Lung microvascular endothelial cell (primary cell): ENCODE data around the gene YWHAG. TPM values are rescaled to one million over a fixed set of nuclear protein-coding genes. Genes with fewer than 3 reads are reported as not detected.
A peak's percentile ranks its signal among the peaks of the same experiment; 100 is the strongest.
"Not testable (repeated sequence)": the region's sequence is repeated elsewhere in the genome, so short reads cannot be mapped to it uniquely, and the experiment has no call there.

Experiments
- DNase-seq, 2 donors: peaks; one replicate each; pipeline versions ENCODE4 v3.0.0 to v3.0.0-alpha.2; 2010; ENCODE audit warnings: low read depth in 2 of 2
- total RNA-seq: library from RNA; depleted of rRNA; stranded (reverse); fragments of >200 nt; gene quantifications from 2 replicates; pipeline ENCODE4 v1.2.1, GENCODE V29; 2014

The YWHAG gene
- total RNA-seq, 1 donor from 2014 or later, result 98.4 TPM

DNA sequence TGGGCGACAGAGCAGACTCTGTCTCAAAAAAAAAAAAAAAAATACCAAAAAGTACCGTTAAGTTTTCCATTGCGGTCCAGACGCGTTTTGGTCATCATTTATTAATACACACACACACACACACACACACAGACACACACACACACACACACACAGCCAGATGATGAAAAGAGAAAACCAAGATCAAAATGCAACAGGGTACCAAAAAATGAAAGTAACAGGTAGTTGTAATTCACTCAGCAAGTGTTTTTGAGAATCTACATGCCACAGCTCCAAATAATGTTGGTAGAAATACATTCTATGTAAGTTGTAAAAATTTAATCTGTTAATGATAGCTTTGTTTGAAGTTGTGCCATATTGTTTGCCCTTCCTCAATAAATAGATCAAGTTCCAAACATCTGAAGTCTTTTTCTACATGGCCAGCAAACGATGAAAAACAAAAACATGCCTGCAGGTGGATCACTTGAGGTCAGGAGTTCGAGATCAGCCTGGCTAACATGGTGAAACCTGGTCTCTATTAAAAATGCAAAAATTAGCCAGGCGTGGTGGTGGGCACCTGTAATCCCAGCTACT is 9.4 kb downstream of the YWHAG start:
- DNase-seq, result no peak

DNA sequence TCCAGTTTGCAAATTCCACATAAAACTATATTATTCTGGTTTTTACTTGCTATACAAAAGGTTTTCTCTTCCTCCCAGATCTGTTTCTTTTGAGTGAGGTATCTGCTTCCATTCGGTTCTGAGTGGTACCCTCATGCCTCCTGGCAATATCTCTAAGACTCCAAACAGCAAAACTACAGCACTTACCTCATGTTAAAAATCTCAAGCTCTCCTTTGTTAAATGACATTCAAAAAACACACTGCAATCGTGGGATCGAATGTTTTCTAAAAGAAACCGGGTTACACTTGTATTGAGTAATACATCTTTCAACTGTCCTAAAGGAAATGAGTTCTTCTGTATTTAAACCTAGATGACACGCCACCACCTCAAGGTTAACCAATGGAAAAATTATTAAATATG is 11.1 kb downstream of the YWHAG start:
- DNase-seq, result no peak

DNA sequence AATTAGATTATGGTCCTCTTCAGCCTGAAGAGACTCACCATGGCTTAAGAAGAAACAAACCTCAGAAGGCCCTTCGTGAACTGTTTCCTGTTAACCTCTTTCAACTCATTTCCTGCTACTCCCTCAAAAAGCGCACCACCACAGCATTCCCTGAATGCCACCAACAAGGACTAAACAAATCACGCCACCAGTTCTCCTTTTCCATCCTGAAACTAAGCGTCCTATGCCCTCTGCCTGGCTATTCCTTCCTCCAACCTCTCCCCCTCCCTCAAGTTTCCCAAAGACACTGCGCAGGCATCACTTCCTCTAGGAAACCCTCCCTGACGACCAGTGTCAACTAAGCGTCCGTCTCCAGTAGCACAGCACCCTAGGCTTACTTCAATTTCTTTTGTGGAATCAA is 12.0 kb downstream of the YWHAG start:
- DNase-seq, result peak; percentile 33 to 84

DNA sequence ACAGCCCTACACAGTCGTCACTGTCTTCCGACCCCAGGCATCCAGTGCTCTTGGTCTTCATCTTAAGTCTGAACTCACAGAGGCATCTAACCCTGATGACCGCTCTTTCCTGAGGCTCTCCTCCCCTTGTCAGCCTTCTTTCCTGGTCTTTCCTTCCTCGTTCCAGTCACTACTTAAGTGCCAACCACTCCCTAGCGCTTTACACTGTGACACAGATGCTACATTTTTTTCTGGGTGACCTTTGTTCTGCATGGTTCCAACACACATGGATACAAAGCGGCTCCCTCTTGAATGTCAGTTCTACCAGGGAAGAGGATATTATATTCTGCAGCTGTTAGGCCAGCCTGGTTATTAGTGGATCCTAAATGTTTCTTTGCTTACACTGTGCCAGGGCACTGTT is 12.7 kb downstream of the YWHAG start:
- DNase-seq, result no peak

DNA sequence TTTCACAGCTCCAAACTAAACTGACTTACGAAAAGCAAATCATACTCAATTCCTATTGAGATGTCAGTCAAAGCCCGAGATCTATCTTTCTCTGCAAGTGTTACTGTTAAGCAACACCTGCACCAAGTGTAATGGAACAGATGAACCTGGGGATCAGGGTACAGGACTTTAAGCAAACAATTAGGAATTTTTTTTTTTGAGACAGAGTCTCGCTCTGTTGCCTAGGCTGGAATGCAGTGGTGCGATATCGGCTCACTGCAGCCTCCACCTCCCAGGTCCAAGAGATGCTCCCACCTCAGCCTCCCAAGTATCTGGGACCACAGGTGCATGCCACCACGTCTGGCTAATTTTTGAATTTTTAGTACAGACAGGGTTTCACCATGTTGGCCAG is 14.9 kb downstream of the YWHAG start:
- no peak for DNase-seq

DNA sequence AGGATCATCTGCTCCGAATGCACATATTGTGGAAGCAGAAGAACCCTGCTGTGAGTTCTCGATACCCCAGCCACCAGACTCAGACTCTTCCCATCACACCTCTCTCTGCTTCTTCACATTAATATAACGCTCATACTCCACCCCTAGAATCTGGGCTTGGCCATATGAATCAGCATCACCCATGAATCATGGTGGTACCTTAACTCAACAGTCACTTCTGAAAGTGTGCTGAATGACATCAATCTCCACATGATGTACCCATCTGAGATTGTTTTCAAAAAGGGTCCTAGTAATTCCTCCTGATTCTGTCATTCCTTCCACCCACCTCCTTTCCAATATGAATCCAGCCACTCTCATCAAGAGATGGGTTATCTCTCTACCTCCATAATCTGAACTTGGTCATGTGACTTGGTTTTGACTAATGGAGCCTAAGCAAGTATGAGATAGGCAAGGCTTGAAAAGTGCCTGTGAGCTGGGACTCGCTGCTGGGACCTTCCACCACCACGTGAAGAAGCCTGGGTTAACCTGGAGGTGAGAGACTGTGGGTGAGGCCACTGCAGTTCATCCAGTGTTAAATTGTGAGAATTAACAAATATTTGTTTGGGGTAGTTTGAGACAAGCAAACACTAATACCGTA is 15.4 kb downstream of the YWHAG start:
- DNase-seq, result peak in 1 of 2 donors; percentile 26

DNA sequence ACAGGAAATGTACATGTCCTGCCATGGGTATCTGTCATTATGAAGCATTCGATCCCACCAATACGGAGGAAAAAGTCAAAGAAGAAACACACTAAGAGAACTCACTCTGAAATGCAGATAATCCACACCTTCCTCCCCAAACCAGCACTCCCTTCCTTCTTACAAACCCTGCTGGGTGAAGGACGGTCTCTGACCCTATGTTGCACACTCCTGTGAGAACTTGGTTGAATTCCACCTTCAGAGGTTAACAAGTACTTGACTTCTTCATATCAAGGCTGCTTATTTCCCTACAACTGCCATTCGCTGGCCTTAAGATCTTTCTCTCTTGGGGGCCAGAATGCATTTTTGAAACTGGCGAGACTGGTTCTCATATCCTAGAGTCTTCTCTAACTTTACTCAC is 16.6 kb downstream of the YWHAG start:
- no peak for DNase-seq

DNA sequence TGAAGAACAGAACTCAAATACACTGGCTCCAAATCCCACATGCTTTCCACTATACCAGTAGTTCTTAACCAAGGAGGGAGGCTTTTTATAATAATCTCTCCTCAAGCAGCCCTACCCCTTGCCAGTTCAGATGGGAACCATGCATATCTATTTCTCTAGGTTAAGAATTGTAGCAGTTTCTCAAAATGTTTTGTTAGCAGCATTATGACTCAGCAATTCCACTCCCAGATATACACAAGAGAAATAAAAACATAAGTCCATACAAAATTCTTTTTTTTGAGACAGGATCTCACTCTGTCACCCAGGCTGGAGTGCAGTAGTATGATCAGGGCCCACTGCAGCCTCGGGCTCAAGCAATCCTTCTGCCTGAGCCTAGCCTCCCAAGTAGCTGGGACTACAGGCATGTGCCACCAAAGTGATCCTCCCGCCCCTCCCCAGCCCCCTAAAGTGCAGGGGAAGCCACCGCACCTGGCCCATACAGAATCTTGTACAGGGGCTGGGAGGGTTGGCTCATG is 18.1 kb downstream of the YWHAG start:
- peak; percentile 53 to 72 for DNase-seq

DNA sequence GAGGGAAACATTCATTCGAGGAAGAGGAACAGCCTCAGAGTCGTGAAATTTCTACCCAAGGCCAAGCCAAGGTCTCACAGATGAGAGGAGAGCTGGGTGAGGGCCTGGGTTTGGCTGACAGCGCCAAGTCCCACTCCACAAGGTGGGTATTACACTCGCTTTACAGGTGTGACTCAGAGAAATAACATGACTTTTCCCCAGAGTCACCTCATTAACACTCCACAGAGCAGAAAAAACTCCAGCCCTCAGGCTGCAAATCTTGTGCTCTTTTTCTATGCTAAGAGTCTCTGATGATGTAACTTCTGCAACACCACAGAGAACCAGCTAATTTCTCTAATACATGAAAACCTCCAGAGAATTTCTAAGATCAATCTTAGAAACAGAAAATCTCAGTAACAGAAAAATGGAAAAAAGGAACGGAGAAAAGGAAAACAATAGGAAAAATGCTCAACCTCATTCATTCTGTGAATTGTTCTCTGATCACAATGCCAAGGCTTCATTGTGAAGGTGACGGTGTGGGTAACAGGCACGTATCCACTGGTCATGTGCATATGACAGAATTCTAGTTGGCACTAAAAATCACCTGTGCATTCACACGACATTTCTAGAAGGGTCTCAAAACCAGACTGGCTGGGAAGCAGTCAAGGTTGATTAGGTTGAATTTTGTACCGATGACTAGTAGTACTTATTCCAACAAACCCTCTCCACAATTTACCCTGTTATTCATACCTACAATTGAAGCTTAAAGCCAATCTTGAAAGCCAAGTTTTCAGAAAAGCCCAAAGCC is 20.3 kb downstream of the YWHAG start:
- DNase-seq, result no peak

DNA sequence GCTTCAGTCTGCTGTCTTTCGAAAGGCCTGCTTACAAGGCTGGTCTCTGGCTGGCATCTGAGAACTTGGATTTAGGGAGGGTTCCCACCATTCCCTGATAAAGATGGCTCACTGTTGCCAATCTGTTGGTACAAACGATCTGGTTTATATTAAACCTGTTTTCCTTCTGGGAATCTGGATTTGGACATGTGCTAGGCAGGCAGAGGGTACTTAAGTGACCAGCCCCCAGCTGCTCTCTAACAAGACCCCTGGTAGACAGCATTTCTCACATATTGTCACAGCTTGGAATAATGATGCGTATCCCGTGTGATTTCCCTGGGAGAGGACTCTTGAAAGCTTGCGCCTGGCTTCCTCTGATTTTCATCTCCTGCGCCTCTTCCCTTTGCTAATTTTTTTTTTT is 21.6 kb downstream of the YWHAG start:
- no peak for DNase-seq

DNA sequence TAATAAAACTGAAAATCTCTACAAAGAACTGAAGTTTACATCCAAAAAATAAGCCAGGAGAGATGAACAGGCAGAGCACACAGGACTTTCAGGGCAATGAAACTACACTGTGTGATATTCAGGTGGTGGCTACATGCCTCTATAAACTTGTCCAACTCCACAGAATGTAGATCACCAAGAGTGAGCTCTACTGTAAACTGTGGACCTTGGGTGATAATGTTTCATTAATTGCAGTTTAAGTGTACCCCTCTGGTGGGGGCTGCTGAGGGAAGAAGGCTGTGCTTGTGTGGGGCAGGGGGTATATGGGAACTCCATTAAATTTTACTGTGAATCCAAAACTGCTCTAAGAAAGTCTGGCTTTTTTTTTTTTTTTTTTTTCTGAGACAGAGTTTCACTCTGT is 22.7 kb downstream of the YWHAG start:
- no peak for DNase-seq

DNA sequence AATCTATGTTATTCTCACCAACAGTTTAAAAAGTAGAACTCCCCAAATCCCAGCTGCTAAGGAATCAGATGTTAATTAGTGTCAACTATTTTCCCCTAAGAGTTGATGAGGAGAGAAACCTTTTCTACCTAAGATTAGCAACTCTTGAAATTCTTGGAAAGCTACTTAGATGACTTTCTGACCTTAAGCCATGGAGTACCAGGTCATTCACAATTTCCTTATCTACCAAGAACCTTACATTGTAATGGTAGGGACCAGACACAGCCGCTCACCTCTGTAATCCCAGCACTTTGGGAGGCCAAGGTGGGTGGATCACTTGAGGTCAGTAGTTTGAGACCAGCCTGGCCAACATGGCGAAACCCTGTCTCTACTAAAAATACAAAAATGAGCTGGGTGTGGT is 23.4 kb downstream of the YWHAG start:
- not testable (repeated sequence) for DNase-seq

DNA sequence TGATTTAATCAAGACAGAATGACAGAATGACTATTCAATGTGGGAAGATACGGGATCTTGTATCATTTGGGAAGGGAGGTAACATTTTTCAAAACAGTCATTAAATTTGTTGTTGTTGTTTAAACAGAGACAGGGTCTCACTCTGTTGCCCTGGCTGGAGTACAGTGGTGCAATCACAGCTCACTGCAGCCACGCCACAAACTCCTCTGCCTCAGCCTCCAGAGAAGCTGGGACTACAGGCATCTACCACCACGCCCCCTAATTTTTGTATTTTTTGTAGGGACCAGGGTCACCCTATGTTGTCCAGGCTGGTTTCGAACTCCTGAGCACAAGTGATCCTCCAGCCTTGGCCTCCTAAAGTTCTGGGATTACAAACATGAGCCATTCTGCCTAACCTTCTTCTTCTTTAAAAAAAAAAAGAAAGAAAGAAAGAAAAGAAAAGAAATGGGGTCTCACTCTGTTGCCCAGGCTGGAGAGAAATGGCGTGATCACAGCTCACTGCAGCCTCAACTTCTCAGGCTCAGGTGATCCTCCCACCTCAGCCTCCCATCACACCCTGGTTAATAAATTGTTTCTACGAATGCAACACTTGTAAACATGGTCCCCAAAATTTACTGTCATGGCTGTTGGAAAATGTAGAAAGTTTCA is 24.3 kb downstream of the YWHAG start:
- DNase-seq, result no peak

DNA sequence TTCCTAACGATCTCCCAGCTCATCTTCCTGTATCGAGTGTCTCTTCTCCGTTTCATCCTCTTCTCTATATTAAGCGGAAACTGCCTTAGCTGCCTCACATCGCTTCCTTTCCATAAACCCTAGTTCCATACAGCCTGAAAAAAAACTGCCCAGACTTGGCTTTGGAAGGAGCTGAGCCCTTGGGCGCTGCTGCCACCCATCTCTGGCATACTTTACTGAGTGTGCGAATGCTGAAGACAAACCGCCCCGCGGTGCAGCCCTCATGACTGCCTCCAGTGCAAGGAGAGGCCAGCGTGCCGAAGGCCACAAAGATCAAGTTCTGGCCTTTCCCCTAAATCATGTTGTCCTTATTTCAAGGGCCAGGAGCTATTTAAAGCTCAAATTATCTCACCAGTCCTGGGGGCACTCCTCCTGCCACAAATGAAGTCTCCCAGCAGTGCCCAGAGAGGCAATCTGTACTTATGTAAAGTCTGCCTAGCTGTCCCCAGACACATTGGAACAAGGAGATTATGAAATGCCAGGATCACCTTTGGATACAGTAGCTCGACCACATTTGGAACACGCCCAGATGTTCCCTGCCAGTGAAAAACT is 25.2 kb downstream of the YWHAG start:
- no peak for DNase-seq

DNA sequence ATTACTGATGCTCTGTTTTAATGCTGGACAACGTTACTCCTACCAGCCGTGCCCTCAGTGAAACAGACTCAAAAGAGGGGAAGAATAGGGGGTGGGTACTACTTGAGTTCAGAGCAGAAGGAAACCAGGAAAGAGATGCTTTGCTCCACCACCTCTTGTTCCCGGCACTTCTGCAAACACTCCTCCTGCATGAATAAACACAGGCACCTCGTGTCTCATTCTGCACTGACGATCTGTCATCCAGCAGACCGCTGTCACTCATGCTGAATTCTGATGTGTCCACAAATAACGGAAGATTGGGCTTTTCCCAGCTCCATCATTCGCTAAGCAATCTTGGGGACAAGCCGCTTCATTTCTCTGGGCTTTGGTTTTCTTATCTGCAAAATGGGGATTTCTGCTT is 26.7 kb downstream of the YWHAG start:
- no peak for DNase-seq

DNA sequence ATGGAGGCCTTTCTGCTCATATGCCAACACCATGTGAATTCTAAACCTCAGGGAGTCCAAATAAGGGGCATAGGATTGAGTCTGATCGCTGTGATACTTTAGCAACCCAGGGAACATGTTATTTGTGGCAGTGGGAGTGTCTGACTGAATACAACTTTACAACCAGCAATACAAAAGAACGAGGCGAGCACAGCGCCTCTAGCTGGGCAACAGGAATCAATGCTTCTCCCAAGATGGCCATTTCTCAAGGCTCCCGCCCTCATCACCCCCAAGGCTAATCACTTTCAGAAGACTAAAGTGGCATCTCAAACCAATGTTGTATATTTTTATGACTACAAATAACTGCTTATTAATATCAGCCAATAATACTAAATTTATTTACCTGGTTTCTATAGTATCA is 28.1 kb downstream of the YWHAG start:
- no peak for DNase-seq

DNA sequence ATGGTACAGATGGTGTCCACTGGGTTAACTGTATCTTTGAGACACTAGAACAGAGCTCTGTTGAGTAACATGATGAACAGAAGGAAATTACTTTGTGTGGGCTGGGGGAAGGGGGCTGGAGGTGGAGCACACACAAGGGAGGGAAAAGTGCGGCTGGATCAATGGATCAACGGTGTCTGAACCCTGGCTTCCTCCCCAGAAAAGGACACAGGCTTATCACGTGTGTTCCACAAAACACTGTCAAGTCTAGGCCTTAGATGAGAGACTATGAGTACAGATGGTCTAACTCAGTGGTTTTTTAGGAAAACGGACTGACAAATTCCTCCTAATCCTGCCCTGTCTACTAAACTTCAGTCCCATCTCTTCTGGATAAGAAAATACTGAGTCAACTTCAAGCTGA is 28.5 kb downstream of the YWHAG start:
- no peak for DNase-seq

DNA sequence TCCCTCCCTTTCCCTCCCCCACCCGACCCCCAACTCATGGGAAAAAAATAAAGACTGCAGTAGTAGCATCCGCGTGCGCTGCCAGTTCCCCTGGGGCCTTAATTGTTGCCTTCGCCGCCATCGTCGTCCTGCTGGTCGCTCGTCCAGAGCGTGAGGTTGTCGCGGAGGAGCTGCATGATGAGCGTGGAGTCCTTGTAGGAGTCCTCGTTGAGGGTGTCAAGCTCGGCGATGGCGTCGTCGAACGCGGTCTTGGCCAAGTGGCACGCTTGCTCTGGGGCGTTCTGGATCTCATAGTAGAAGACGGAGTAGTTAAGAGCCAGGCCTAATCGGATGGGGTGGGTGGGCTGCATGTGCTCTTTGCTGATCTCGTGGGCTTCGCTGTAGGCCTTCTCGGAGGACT is 29.3 kb downstream of the YWHAG start:
- no peak for DNase-seq

DNA sequence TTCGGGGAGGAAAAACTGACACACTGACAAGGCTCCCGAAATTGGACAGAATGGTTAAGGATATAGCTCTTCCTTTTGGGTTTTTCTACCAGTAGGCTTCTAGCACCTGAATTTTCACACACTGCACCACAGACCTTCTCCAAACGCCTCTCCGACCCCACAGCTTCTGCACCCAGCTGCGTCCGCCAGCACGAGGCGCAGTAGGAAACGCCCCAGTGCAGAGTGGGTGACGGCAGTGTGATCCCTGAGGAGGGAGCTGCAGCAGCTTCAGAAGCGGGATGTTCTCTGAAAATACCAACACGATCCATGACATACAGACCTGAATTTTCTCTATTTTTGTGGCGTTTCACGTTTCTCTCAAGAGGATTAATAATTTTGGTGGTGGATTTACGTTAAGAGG is 30.4 kb downstream of the YWHAG start:
- no peak for DNase-seq

DNA sequence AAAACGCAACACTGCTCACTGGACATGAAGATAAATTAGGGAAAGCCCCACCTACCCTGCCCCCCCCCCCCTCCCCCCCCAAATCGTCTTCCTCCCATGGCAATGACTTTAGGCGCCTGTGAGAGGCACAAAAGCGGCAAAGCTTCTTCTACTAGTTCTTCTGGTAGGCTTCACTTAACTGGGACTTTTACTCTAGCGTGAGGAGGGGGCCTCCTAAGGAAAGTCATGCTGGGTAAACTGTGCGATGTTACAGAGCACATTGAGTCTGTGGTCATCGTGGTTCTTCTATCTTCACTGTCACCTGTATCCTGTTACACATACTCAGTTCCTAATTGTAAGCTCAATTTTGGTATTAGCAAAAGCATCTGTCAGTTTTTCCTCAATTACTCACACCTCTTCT is 31.2 kb downstream of the YWHAG start:
- DNase-seq, result peak; percentile 39 to 41

DNA sequence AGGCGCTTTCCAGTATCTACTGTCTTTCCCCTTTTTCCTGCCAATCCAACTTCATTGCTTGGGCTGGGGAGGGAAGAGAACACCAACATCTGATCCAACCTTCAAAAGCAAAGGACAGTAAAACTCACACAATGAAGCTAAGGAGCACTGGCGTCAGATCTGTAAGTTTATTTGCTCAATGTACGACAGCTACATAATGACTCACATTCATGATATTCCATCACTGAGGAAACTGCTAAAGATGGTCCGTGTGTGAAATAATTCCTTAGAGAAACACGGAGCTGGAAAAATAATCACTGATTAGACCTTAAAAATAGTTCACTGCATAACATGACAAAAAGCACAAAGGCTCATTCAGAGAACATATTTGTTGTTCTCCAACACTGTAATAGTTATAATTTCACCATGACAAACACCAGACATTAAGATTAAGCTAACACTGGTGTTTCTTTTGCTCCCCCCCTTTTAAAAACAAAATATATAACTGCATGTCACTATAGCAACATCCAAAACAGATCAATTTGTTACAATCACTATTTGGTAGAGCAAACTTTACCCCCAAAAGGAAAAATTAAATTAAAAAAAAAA is 32.1 kb downstream of the YWHAG start:
- peak in 1 of 2 donors; percentile 74 for DNase-seq

DNA sequence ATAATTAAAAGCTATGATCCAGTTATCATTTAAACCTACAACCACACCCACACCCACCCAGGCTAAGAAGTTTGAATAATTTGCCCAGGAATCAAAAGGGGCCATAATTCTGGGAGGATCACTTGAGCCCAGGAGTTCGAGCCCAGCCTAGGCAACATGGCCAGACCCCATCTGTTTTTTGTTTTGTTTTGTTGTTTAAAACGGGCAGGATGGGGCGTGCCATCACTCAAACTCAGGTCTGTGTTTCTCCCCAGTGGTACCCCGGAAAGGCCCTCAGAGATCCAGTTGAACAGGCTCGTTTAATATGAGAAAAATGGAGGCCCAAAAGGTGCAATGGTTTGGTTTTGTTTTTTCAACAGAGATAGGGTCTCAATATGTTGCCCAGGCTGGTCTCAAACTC is 33.0 kb downstream of the YWHAG start:
- DNase-seq, result no peak
